H4 (cell line): ENCODE measurements around the gene MAST4. TPM values are rescaled to one million over a fixed set of nuclear protein-coding genes. Genes with fewer than 3 reads are reported as not detected.

Experiments used
- DNase-seq: peaks from one replicate; pipeline ENCODE4 v3.0.0-alpha.2; 2015; ENCODE audit warnings: low spot score
- total RNA-seq: library from RNA; depleted of rRNA; stranded (reverse); fragments of >200 nt; shearing (Covaris generic); gene quantifications from 2 replicates; pipeline ENCODE4 v1.2.3, GENCODE V29; 2014

MAST4 gene
- total RNA-seq, 1 experiment from 2014 or later = 0.75 TPM

- no peak for DNase-seq
Measured at GRCh38 chr5:66697796-66698564, 101.8 kb downstream of the MAST4 start.

- no peak for DNase-seq
Measured at GRCh38 chr5:66701244-66701643, 105.1 kb downstream of the MAST4 start.

- DNase-seq = no peak
Measured at GRCh38 chr5:66702426-66702825, 106.2 kb downstream of the MAST4 start.

GRCh38 chr5:66704790-66705425 lies 108.7 kb downstream of the MAST4 start:
- peak; percentile 59 for DNase-seq

- DNase-seq = no peak
Measured at GRCh38 chr5:66708368-66708767, 112.2 kb downstream of the MAST4 start.

- DNase-seq = no peak
Measured at GRCh38 chr5:66710557-66711088, 114.4 kb downstream of the MAST4 start.

- DNase-seq = peak; percentile 56
Measured at GRCh38 chr5:66713998-66714397, 117.8 kb downstream of the MAST4 start.

- DNase-seq = peak; percentile 17
Measured at GRCh38 chr5:66717455-66718373, 121.5 kb downstream of the MAST4 start.

- no peak for DNase-seq
Measured at GRCh38 chr5:66718374-66719002, 122.3 kb downstream of the MAST4 start.

GRCh38 chr5:66720780-66721179 lies 124.6 kb downstream of the MAST4 start:
- DNase-seq = no peak

GRCh38 chr5:66722686-66723085 lies 126.5 kb downstream of the MAST4 start:
- no peak for DNase-seq

GRCh38 chr5:66724349-66725139 lies 128.4 kb downstream of the MAST4 start:
- DNase-seq = no peak

- no peak for DNase-seq
Measured at GRCh38 chr5:66727630-66728029, 131.4 kb downstream of the MAST4 start.

GRCh38 chr5:66728049-66728448 lies 131.9 kb downstream of the MAST4 start:
- DNase-seq = no peak

GRCh38 chr5:66737096-66737495 lies 140.9 kb downstream of the MAST4 start:
- no peak for DNase-seq

- no peak for DNase-seq
Measured at GRCh38 chr5:66738136-66738535, 141.9 kb downstream of the MAST4 start.

- DNase-seq = no peak
Measured at GRCh38 chr5:66739021-66739420, 142.8 kb downstream of the MAST4 start.

- no peak for DNase-seq
Measured at GRCh38 chr5:66739951-66740350, 143.8 kb downstream of the MAST4 start.

GRCh38 chr5:66741394-66741793 lies 145.2 kb downstream of the MAST4 start:
- DNase-seq = no peak

- DNase-seq = no peak
Measured at GRCh38 chr5:66742083-66742895, 146.1 kb downstream of the MAST4 start.
